Kidney epithelial cell (primary cell): ENCODE data around the gene UNC13A. TPM values are rescaled to one million over a fixed set of nuclear protein-coding genes. Genes with fewer than 3 reads are reported as not detected.

Experiments
- DNase-seq: peaks from one replicate; pipeline ENCODE4 v3.0.0-alpha.2; 2010; ENCODE audit warnings: low read depth
- H3K27me3 ChIP-seq: 2 replicates; pipeline ENCODE4 v1.6.0; 2011; ENCODE audit warnings: low read length; ENCODE audit not compliant: control insufficient read depth, insufficient read depth
- H3K36me3 ChIP-seq: 2 replicates; pipeline ENCODE4 v1.5.1; 2011; ENCODE audit warnings: low read length; ENCODE audit not compliant: control insufficient read depth, insufficient read depth
- H3K4me3 ChIP-seq: 2 replicates; pipeline ENCODE4 v1.5.1; 2011; ENCODE audit warnings: low read depth, mild to moderate bottlenecking, control low read depth, low read length
- total RNA-seq: library from RNA; depleted of rRNA; stranded (reverse); fragments of >200 nt; gene quantifications from 2 replicates; pipeline ENCODE4 v1.2.3, GENCODE V29; 2015
- TF ChIP-seq, protein P1 (sequence below): IDR thresholded peaks from 2 replicates; pipeline ENCODE4 v1.5.1; 2011; ENCODE audit warnings: mild to moderate bottlenecking, moderate library complexity, low read length, control low read depth, inconsistent platforms; ENCODE audit not compliant: insufficient read depth, poor library complexity, severe bottlenecking

Gene UNC13A
- total RNA-seq: 0.27 and 2.0 TPM in 2 replicates

DNA sequence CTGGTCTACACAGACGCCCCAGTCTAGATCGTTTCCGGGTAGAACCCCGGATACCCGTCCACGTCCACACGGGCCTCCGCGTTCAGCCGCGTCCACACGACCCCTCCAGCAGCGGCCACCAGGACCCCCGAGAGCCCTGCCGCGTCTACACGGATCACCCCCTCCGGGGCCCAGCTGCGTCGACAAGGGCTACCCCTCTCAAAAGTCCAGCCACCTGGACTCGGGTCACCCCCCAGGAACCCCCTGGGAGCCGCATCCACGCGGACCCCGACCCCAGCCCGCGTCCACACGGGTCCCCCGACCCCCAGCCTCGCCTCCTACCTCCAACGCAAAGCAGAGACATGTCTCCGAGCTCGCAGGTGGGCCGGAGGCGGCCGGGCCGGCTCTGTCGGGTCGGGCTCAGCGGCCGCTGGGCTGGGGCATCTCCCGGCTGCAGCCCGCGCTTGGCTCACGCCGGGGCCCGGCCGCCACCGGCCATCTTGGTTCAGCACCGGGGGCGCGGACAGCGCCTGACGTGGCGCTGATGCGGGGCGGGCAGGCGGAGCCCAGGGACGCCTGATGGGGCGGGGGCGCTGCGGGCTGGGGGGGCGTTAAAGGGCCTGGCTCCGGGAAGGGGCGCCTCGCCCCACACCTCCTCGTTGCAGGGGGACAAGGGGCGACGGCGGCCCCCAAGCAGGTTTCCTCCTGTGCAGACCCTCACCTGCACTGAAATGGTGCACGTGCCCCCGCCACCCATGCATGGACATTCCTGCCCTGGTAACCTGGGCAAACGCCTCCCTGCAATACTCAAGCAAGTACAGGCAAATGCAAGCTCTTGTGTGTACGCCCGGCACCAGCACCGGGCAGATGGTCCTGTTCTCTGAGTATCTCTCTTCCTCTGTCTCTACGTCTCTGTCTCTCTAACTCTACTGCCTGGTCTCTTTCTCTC is at the start of gene UNC13A:
UNC13A (minus strand) TSS at position 498 of the 928 bp plus-strand sequence; CDS start at position 343, 155 bp downstream.
- TF ChIP-seq, protein P1, sequence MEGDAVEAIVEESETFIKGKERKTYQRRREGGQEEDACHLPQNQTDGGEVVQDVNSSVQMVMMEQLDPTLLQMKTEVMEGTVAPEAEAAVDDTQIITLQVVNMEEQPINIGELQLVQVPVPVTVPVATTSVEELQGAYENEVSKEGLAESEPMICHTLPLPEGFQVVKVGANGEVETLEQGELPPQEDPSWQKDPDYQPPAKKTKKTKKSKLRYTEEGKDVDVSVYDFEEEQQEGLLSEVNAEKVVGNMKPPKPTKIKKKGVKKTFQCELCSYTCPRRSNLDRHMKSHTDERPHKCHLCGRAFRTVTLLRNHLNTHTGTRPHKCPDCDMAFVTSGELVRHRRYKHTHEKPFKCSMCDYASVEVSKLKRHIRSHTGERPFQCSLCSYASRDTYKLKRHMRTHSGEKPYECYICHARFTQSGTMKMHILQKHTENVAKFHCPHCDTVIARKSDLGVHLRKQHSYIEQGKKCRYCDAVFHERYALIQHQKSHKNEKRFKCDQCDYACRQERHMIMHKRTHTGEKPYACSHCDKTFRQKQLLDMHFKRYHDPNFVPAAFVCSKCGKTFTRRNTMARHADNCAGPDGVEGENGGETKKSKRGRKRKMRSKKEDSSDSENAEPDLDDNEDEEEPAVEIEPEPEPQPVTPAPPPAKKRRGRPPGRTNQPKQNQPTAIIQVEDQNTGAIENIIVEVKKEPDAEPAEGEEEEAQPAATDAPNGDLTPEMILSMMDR: no peak
- H3K36me3 ChIP-seq: no peaks in the 10 kb centered on the region
- peak within 1 kb of the TSS; percentile 15 for H3K4me3 ChIP-seq
- peaks cover 39% of the 10 kb centered on the region for H3K27me3 ChIP-seq
- no peak for DNase-seq

DNA sequence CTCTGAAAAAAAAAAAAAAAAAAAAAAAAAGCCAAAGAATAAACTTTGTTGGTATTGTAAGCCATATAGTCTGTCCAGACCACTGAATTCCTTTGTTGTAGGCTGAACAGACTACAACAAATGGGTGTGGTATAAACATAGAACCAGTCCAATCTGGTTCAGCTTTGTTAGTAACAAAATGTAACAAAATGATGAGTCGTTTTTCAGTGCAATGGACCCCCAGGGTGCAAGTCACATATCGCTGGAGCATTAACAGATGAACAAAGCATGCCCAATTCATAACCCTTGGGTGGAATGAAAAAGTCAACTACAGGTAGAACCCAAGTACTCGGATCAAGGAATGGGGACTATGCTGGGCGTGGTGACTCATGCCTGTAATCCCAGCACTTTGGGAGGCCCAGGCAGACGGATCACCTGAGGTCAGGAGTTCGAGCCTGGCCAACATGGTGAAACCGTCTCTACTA is 49.6 kb upstream of the UNC13A start:
- H3K36me3 ChIP-seq: no peaks in the 10 kb centered on the region
- H3K4me3 ChIP-seq: no peak overlapping the region
- H3K27me3 ChIP-seq: no peaks in the 10 kb centered on the region
- TF ChIP-seq, protein P1: no peak
- DNase-seq: no peak

DNA sequence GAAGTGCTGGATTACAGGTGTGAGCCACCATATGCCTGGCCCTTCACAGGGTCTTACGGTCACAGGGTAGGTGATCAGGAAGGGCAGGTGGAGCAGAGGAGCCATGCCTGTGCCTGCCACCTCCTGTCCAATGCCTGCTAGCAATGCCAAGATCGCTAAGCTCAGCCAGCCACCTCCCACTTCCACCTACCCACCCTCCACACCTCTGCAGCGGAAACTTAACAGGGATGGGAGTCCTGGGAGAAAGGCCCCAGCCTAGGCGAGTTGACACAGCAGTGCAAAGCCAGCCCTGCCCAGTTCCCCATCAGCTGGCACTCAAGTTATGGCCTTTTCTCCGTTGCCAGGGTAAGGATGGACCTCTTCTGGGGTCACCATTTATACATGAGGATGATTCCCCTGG is 47.3 kb upstream of the UNC13A start:
- TF ChIP-seq, protein P1: no peak
- H3K36me3 ChIP-seq: no peaks in the 10 kb centered on the region
- DNase-seq: no peak
- H3K4me3 ChIP-seq: no peak overlapping the region
- H3K27me3 ChIP-seq: no peaks in the 10 kb centered on the region

DNA sequence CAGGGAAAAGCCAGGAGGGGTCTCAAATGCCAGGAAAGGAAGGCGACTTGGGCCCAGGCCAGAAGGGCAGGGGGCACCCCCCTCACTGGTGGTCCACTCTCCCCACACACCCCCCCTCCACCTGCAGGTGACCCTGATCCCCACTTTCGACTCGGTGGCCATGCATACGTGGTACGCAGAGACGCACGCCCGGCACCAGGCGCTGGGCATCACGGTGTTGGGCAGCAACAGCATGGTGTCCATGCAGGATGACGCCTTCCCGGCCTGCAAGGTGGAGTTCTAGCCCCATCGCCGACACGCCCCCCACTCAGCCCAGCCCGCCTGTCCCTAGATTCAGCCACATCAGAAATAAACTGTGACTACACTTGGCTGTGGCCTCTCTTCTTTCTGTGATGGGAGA is 46.0 kb upstream of the UNC13A start:
- H3K4me3 ChIP-seq: no peak overlapping the region
- H3K27me3 ChIP-seq: no peaks in the 10 kb centered on the region
- TF ChIP-seq, protein P1: no peak
- no peaks in the 10 kb centered on the region for H3K36me3 ChIP-seq
- no peak for DNase-seq

DNA sequence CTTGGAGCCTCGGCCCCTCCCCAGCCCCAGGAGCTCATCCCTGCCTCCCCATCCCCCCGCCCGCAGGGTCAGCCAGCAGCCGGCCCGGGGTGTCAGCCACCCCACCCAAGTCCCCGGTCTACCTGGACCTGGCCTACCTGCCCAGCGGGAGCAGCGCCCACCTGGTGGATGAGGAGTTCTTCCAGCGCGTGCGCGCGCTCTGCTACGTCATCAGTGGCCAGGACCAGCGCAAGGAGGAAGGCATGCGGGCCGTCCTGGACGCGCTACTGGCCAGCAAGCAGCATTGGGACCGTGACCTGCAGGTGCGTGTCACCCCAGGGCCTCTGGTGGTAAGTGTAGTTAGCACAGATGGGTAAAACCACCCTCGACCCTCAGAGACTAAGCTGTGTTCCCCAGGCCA is 45.0 kb upstream of the UNC13A start:
- TF ChIP-seq, protein P1: no peak
- no peak for DNase-seq
- H3K36me3 ChIP-seq: no peaks in the 10 kb centered on the region
- no peak overlapping the region for H3K4me3 ChIP-seq
- H3K27me3 ChIP-seq: no peaks in the 10 kb centered on the region
